GM10248 (cell line): ENCODE measurements around the gene EFCAB8.

Experiments
- CTCF ChIA-PET: fragments of 300-600 bp; sonication (Branson Sonifier 250); formaldehyde crosslinking; extraction: SDS; loops from one replicate; lab custom pipeline; 2021; ENCODE audit warnings: antibody characterized with exemption; lab: Yijun Ruan, JAX
- POLR2A ChIA-PET: fragments of 350-650 bp; sonication (Branson Sonifier 250); formaldehyde crosslinking; extraction: SDS; loops from one replicate; lab custom pipeline; 2020; ENCODE audit warnings: antibody characterized with exemption; lab: Yijun Ruan, JAX
- DNase-seq: peaks from one replicate; pipeline ENCODE4 v3.0.0; 2012; ENCODE audit errors: extremely low spot score
- CTCF ChIP-seq: IDR thresholded peaks from 2 replicates; pipeline ENCODE4 v1.5.1; 2012; ENCODE audit warnings: mild to moderate bottlenecking, low read depth; ENCODE audit errors: extremely low read depth, missing control alignments, control extremely low read depth

The EFCAB8 gene

GRCh38 chr20:32828029-32828680 lies 30.6 kb upstream of the EFCAB8 start:
- no peak for DNase-seq
- CTCF ChIA-PET: no interaction called here
- TF ChIP-seq CTCF: no peak
- POLR2A ChIA-PET: no interaction called here

DNA sequence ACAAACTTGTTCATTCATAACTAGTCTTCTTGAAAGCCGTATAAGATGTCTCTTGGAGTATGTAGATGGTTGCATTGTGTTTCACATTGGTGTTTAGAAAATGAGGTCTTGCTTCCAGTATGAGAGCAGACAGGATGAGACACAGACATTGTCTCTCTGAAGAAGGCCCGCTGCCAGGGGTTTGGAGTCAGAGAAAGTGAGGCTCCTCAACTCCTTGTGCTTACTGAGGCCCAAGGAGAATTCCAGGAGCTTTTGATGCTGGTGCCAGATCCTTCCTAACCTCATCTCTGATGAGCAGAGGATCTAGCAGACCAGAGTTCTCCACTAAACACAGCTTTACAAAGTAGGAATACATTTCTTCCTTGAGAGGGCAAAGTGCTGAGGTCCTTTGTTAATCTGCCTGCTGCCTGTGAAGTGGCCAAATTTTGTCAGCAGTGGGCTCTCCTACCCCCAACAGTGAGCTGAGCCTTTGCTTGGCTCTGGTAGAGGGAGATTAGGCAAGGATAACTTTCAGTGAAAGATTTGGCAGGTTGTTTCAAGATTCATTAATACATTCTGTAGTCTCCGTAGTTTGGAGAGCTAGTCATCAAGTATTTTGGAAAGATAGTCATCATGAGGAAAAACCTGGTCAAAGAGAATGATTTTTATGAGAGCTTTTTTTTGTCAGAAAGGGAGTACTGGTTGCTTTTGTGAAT lies 29.3 kb upstream of the EFCAB8 start:
- CTCF ChIA-PET: interaction anchor here (0.6 to 1.7 kb wide), 5 partner anchors 9 to 526 kb away, joined by 3 to 6 read pairs (median 4); no protein-coding TSS in a partner anchor
- POLR2A ChIA-PET: interaction anchor here (0.7 to 1.7 kb wide), 2 partner anchors 8 to 10 kb away, joined by 3 to 5 read pairs; partner anchors contain the start of gene MAPRE1
- no peak for DNase-seq
- TF ChIP-seq CTCF: no peak

DNA sequence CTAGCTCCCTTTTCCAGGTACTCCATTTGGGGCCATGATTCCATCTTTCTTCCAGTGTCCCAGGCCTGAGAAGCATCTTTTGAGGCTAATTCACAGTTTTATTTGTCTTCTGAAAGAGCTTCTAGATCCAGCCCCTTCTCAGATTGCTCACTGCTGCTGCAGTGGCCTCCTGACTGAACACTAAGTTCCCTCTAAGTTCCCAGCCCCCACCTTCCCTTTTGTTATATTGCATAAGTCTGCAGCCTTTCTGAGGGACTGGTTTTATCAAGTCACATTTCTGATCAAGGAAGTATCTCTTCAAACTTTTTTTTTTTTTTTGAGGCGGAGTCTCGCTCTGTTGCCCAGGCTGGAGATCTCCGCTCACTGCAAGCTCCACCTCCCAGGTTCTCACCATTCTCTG lies 28.3 kb upstream of the EFCAB8 start:
- DNase-seq: no peak
- CTCF ChIA-PET: interaction anchor here (1.0 to 1.7 kb wide), 4 partner anchors 10 to 52 kb away, joined by 3 to 6 read pairs (median 5); no protein-coding TSS in a partner anchor
- POLR2A ChIA-PET: interaction anchor here (0.7 to 1.7 kb wide), 2 partner anchors 9 to 10 kb away, joined by 3 to 5 read pairs; partner anchors contain the start of gene MAPRE1
- TF ChIP-seq CTCF: no peak

GRCh38 chr20:32831982-32832381 lies 26.7 kb upstream of the EFCAB8 start:
- POLR2A ChIA-PET: no interaction called here
- DNase-seq: no peak
- CTCF ChIA-PET: no interaction called here
- TF ChIP-seq CTCF: no peak

- no peak for DNase-seq
- ChIA-PET POLR2A (no interaction called here), CTCF (no interaction called here)
- no peak for TF ChIP-seq CTCF
Observed at GRCh38 chr20:32832664-32833063, 26.1 kb upstream of the EFCAB8 start.

GRCh38 chr20:32834972-32835371 lies 23.8 kb upstream of the EFCAB8 start:
- no peak for DNase-seq
- ChIA-PET POLR2A (no interaction called here), CTCF (no interaction called here)
- no peak for TF ChIP-seq CTCF
